HepG2 (cell line): Measurements from ENCODE around the gene DNAJB8. TPM values are rescaled to one million over a fixed set of nuclear protein-coding genes. Genes with fewer than 3 reads are reported as not detected.

Experiments used
- ASH2L ChIP-seq: fragments of 300-600, 200-600 bp; sonication (generic); IDR thresholded peaks from 2 replicates; pipeline ENCODE4 v1.7.0; 2017; ENCODE audit warnings: low read depth, mild to moderate bottlenecking, moderate library complexity, mixed read lengths, low read length; ENCODE audit not compliant: insufficient read length
- HES4 ChIP-seq: sonication (generic); formaldehyde crosslinking; IDR thresholded peaks from 2 replicates; pipeline ENCODE4 v1.9.0; 2021; ENCODE audit warnings: mild to moderate bottlenecking, missing genetic modification reagents, borderline replicate concordance
- HNRNPL ChIP-seq: fragments of 200-400 bp; formaldehyde crosslinking; IDR thresholded peaks from 2 replicates; pipeline ENCODE4 v1.6.1; 2017; ENCODE audit warnings: mild to moderate bottlenecking, low read depth, low read length
- KLF11 ChIP-seq: IDR thresholded peaks from 2 replicates; pipeline ENCODE4 v1.6.1; 2016; ENCODE audit warnings: missing compliant biosample characterization
- RFXANK ChIP-seq: IDR thresholded peaks from 2 replicates; pipeline ENCODE4 v1.6.1; 2016
- SMAD1 ChIP-seq: sonication (generic); formaldehyde crosslinking; IDR thresholded peaks from 2 replicates; pipeline ENCODE4 v1.4.0; 2020; ENCODE audit warnings: missing genetic modification reagents, low read depth, mild to moderate bottlenecking, borderline replicate concordance
- SNRNP70 ChIP-seq: fragments of 200-400 bp; formaldehyde crosslinking; IDR thresholded peaks from 2 replicates; pipeline ENCODE4 v1.6.1; 2017; ENCODE audit warnings: mild to moderate bottlenecking, low read depth, low read length, moderate library complexity
- SPEN ChIP-seq: sonication (generic); formaldehyde crosslinking; IDR thresholded peaks from 2 replicates; pipeline ENCODE4 v1.5.1; 2020; ENCODE audit warnings: low read depth, mild to moderate bottlenecking, missing genetic modification reagents
- TOE1 ChIP-seq: sonication (generic); formaldehyde crosslinking; IDR thresholded peaks from 2 replicates; pipeline ENCODE4 v1.4.0; 2020; ENCODE audit warnings: mild to moderate bottlenecking, missing genetic modification reagents
- ZIK1 ChIP-seq: sonication (generic); formaldehyde crosslinking; IDR thresholded peaks from 2 replicates; pipeline ENCODE4 v1.5.0; 2020; ENCODE audit warnings: mild to moderate bottlenecking, low read depth, missing genetic modification reagents, borderline replicate concordance
- ZMAT3 ChIP-seq: sonication (generic); formaldehyde crosslinking; conservative IDR thresholded peaks from 2 replicates; pipeline ENCODE4 v1.7.0; 2021; ENCODE audit warnings: missing genetic modification reagents
- ZNF101 ChIP-seq: sonication (generic); formaldehyde crosslinking; IDR thresholded peaks from 2 replicates; pipeline ENCODE4 v1.4.0; 2020; ENCODE audit warnings: mild to moderate bottlenecking, low read depth, missing genetic modification reagents, borderline replicate concordance
- ZNF121 ChIP-seq: sonication (generic); formaldehyde crosslinking; IDR thresholded peaks from 2 replicates; pipeline ENCODE4 v1.5.0; 2020; ENCODE audit warnings: mild to moderate bottlenecking, missing genetic modification reagents
- ZNF367 ChIP-seq: sonication (generic); formaldehyde crosslinking; IDR thresholded peaks from 2 replicates; pipeline ENCODE4 v1.4.0; 2020; ENCODE audit warnings: missing genetic modification reagents, borderline replicate concordance
- ZNF607 ChIP-seq: sonication (generic); formaldehyde crosslinking; IDR thresholded peaks from 2 replicates; pipeline ENCODE4 v1.5.1; 2020; ENCODE audit warnings: missing genetic modification reagents, mild to moderate bottlenecking, borderline replicate concordance
- ZNF878 ChIP-seq: sonication (generic); formaldehyde crosslinking; IDR thresholded peaks from 2 replicates; pipeline ENCODE4 v1.8.1; 2023; ENCODE audit warnings: mild to moderate bottlenecking, missing genetic modification reagents, moderate library complexity
- ZNF883 ChIP-seq: sonication (generic); formaldehyde crosslinking; IDR thresholded peaks from 2 replicates; pipeline ENCODE4 v1.5.1; 2020; ENCODE audit warnings: mild to moderate bottlenecking, missing genetic modification reagents; ENCODE audit errors: not compliant biosample characterization
- polyA plus RNA-seq, 8 experiments: library from polyadenylated mRNA; depleted of rRNA in 3 of 8; stranded (reverse) in 7 of 8; unstranded in 1 of 8; fragments of >200 nt; fragmentation: Illumina TruSeq in 4 of 8; extraction: Trizol in 4 of 8; gene quantifications; 2 replicates each; pipeline versions ENCODE4 v1.2.1 to v1.2.3, GENCODE V29; 2011 to 2016; ENCODE audit warnings: low read depth in 4 of 8, missing spikeins in 1 of 8, mixed read lengths in 1 of 8; ENCODE audit not compliant: insufficient read depth in 1 of 8
- total RNA-seq, 5 experiments: library from RNA; depleted of rRNA; stranded (reverse); fragments of >200 nt; fragmentation: Illumina TruSeq; extraction: Trizol; gene quantifications; 2 replicates each; pipeline ENCODE4 v1.2.3, GENCODE V29; 2016; ENCODE audit warnings: low read depth in 1 of 5
- TF ChIP-seq, protein P1 (sequence below): sonication (generic); formaldehyde crosslinking; IDR thresholded peaks from 2 replicates; pipeline ENCODE4 v1.4.0; 2020; ENCODE audit warnings: mild to moderate bottlenecking, missing genetic modification reagents
- TF ChIP-seq, protein P2 (sequence below): IDR thresholded peaks from 2 replicates; pipeline ENCODE4 v1.6.1; 2016; ENCODE audit warnings: low read depth, missing genetic modification reagents, missing compliant biosample characterization
- TF ChIP-seq, protein P3 (sequence below): sonication (generic); formaldehyde crosslinking; IDR thresholded peaks from 2 replicates; pipeline ENCODE4 v1.4.0; 2020; ENCODE audit warnings: mild to moderate bottlenecking, missing genetic modification reagents

The DNAJB8 gene
- total and polyA plus RNA-seq, 2 of the 13 experiments (the other 11 are each of a cell fraction or from before 2014, with no cell fraction given) = not detected

DNA sequence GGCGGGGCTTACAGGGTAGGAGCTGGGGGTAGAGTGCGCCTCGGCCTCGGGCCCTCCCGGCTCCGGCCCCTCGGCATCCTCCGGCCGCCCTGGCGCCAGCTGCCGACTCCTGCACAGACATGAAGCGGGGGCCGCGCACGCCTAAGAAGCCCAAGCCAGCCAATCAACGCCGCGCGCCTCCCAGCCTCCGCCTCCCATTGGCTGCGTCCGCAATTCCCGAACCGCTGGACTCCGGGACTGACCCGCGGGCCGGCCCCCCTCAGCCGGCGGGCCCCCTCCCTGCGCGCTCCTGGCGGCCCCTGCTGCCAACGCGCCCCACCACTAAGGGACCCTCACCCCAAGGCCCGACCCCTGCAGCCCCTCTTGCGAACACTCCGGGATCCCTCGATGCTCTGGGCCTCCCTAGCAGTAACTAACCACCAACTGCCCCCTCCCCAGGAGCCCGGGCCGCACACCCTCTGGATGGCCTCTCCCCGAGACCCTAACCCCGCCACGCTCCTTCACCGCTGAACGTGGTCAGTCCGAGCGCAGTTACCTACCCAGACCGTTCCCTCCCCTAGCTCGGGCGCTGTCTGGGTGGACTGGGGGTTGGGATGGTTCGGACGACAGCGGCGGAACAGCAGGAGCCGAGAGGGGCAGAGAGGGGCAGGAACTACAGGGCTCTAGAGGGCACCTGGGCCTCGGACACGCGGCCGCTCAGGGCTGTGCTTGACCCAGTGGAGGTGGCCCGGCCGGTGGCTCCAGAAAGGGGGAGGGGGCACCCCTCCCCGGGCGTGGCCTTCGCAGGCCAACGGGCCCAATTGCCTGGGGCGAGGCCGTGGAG, 21.3 kb upstream of the DNAJB8 start (continued):
- TF ChIP-seq ZNF367 (CRISPR knock-in tag) = peak; percentile 35; the same call in 1 of the 2 replicates
- TF ChIP-seq ZIK1 (CRISPR knock-in tag) = peak; percentile 75
- TF ChIP-seq ZNF883 (CRISPR knock-in tag) = no peak
- TF ChIP-seq ZNF878 = no peak
- TF ChIP-seq SMAD1 (CRISPR knock-in tag) = no peak
- peak; percentile 50 for TF ChIP-seq SPEN
- TF ChIP-seq, protein P1, sequence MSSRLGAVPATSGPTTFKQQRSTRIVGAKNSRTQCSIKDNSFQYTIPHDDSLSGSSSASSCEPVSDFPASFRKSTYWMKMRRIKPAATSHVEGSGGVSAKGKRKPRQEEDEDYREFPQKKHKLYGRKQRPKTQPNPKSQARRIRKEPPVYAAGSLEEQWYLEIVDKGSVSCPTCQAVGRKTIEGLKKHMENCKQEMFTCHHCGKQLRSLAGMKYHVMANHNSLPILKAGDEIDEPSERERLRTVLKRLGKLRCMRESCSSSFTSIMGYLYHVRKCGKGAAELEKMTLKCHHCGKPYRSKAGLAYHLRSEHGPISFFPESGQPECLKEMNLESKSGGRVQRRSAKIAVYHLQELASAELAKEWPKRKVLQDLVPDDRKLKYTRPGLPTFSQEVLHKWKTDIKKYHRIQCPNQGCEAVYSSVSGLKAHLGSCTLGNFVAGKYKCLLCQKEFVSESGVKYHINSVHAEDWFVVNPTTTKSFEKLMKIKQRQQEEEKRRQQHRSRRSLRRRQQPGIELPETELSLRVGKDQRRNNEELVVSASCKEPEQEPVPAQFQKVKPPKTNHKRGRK (CRISPR knock-in tag) = no peak
- no peak for TF ChIP-seq TOE1
- no peak for TF ChIP-seq RFXANK (CRISPR knock-in tag)
- peak; percentile 79; the same call in 1 of the 2 replicates for TF ChIP-seq HNRNPL
- TF ChIP-seq ZMAT3 (CRISPR knock-in tag) = peak; percentile 82
- TF ChIP-seq, protein P2, sequence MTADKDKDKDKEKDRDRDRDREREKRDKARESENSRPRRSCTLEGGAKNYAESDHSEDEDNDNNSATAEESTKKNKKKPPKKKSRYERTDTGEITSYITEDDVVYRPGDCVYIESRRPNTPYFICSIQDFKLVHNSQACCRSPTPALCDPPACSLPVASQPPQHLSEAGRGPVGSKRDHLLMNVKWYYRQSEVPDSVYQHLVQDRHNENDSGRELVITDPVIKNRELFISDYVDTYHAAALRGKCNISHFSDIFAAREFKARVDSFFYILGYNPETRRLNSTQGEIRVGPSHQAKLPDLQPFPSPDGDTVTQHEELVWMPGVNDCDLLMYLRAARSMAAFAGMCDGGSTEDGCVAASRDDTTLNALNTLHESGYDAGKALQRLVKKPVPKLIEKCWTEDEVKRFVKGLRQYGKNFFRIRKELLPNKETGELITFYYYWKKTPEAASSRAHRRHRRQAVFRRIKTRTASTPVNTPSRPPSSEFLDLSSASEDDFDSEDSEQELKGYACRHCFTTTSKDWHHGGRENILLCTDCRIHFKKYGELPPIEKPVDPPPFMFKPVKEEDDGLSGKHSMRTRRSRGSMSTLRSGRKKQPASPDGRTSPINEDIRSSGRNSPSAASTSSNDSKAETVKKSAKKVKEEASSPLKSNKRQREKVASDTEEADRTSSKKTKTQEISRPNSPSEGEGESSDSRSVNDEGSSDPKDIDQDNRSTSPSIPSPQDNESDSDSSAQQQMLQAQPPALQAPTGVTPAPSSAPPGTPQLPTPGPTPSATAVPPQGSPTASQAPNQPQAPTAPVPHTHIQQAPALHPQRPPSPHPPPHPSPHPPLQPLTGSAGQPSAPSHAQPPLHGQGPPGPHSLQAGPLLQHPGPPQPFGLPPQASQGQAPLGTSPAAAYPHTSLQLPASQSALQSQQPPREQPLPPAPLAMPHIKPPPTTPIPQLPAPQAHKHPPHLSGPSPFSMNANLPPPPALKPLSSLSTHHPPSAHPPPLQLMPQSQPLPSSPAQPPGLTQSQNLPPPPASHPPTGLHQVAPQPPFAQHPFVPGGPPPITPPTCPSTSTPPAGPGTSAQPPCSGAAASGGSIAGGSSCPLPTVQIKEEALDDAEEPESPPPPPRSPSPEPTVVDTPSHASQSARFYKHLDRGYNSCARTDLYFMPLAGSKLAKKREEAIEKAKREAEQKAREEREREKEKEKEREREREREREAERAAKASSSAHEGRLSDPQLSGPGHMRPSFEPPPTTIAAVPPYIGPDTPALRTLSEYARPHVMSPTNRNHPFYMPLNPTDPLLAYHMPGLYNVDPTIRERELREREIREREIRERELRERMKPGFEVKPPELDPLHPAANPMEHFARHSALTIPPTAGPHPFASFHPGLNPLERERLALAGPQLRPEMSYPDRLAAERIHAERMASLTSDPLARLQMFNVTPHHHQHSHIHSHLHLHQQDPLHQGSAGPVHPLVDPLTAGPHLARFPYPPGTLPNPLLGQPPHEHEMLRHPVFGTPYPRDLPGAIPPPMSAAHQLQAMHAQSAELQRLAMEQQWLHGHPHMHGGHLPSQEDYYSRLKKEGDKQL = no peak
- TF ChIP-seq KLF11 (CRISPR knock-in tag) = peak; percentile 42; the same call in 1 of the 2 replicates
- TF ChIP-seq ZNF101 (CRISPR knock-in tag) = 0 out of 2 replicates have a peak, but pooled peaks have one; percentile 76
- TF ChIP-seq ZNF607 (CRISPR knock-in tag) = 0 out of 2 replicates have a peak, but pooled peaks have one; percentile 28
- no peak for TF ChIP-seq SNRNP70
- 0 out of 2 replicates have a peak, but pooled peaks have one; percentile 58 for TF ChIP-seq ZNF121 (CRISPR knock-in tag)
- TF ChIP-seq HES4 (CRISPR knock-in tag) = no peak
- TF ChIP-seq, protein P3, sequence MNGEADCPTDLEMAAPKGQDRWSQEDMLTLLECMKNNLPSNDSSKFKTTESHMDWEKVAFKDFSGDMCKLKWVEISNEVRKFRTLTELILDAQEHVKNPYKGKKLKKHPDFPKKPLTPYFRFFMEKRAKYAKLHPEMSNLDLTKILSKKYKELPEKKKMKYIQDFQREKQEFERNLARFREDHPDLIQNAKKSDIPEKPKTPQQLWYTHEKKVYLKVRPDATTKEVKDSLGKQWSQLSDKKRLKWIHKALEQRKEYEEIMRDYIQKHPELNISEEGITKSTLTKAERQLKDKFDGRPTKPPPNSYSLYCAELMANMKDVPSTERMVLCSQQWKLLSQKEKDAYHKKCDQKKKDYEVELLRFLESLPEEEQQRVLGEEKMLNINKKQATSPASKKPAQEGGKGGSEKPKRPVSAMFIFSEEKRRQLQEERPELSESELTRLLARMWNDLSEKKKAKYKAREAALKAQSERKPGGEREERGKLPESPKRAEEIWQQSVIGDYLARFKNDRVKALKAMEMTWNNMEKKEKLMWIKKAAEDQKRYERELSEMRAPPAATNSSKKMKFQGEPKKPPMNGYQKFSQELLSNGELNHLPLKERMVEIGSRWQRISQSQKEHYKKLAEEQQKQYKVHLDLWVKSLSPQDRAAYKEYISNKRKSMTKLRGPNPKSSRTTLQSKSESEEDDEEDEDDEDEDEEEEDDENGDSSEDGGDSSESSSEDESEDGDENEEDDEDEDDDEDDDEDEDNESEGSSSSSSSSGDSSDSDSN (CRISPR knock-in tag) = peak; percentile 89
- TF ChIP-seq ASH2L = peak; percentile 47
